Stimulated activated CD4-positive, alpha-beta T cell treated with anti-CD3 and anti-CD28 coated beads, Interleukin-15, amount 100 ng/mL, for 48 hours (primary cell): Measurements from ENCODE around the gene COX18.

Source experiments
- DNase-seq, 2 donors: peaks; one replicate each; pipeline ENCODE4 v3.0.0-alpha.2; 2020; ENCODE audit warnings: low read depth in 2 of 2

Gene COX18

DNA sequence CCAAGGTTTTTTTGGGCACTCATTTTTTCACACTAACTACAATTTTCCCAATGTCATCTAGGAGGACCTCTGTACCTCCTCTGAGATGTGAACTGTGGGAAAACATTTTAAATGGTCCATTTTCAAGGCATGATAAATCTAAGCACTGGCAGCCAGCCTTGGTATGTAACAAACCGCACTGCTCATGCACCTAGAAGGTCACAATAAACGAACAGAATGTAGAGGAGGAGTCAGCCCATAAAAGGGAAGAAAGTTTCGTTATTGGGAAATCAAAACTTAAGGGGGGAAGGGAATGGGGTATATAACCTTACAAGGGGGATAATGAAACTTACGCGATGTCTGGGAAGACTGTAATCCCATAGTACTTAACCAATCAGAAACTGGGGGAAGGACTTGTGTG lies 16.4 kb downstream of the COX18 start:
- no peak for DNase-seq

GRCh38 chr4:73051625-73052024 lies 17.9 kb downstream of the COX18 start:
- no peak for DNase-seq

GRCh38 chr4:73045879-73046278 lies 23.6 kb downstream of the COX18 start:
- DNase-seq: no peak

- no peak for DNase-seq
Observed at GRCh38 chr4:73037057-73037456, 32.5 kb downstream of the COX18 start.

- DNase-seq: no peak
Observed at GRCh38 chr4:73036123-73036522, 33.4 kb downstream of the COX18 start.

GRCh38 chr4:73034896-73035295 lies 34.6 kb downstream of the COX18 start:
- DNase-seq: no peak

- DNase-seq: no peak
Observed at GRCh38 chr4:73028621-73029020, 40.9 kb downstream of the COX18 start.

DNA sequence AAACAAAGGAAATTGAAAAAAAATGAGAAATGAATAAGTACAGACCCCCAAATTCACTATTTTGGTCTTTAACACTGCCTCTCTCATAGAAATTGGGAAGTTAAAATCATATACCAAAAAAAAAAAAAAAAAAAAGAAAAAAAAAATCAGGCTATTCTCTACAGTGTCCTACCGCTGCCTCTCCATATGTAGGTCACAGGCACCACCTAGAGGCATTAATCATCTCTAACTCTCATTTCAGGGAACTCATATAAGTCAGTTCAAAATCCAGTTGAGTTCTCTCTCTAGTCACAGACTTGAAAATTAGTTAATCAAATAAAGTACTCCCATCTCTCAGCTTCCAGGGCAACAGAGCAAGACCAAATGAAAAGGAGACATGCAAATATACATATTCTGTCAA lies 47.9 kb downstream of the COX18 start:
- no peak for DNase-seq

- DNase-seq: no peak
Observed at GRCh38 chr4:73019462-73020047, 50.0 kb downstream of the COX18 start.

- no peak for DNase-seq
Observed at GRCh38 chr4:73018595-73018994, 50.9 kb downstream of the COX18 start.

DNA sequence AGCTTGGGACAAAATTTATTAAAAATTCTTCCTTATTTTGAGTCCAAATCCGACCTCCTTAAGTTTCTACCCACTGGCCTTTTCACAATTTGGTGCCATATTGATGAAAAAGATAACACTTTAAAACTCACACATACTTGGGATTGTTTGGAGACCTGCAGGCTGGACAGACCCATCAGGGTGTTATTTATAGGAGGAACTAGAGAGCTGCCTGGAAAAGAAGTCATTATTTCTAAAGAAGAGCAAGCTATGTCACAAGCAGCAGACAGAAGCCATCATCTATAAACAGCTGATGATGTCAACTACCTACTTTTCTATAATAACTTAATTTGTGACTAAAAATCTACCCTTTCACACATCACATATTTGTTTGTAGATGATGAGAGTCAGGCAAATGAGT lies 56.2 kb downstream of the COX18 start:
- DNase-seq: no peak

GRCh38 chr4:73012673-73013072 lies 56.8 kb downstream of the COX18 start:
- no peak for DNase-seq

DNA sequence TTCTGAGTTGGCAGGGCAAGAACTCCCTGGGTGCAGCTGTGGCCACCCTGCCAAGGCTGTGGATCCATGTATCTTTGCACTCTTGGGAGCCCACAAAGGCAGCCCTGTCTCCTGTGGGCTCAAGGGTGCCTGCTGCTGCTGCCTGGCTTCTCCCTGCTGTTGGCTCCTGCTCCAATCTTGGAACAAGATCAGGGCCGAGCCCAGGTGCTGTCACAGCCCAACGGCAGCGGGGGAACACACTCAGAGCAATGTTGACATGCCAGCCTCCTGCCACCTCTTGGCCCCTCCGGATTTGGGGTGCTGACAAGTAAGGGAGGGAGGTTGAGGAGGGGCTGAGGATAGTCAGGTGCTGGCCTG lies 57.9 kb downstream of the COX18 start:
- DNase-seq: no peak

GRCh38 chr4:73010789-73011628 lies 58.5 kb downstream of the COX18 start:
- DNase-seq: no peak

- no peak for DNase-seq
Observed at GRCh38 chr4:73007526-73008100, 61.9 kb downstream of the COX18 start.

DNA sequence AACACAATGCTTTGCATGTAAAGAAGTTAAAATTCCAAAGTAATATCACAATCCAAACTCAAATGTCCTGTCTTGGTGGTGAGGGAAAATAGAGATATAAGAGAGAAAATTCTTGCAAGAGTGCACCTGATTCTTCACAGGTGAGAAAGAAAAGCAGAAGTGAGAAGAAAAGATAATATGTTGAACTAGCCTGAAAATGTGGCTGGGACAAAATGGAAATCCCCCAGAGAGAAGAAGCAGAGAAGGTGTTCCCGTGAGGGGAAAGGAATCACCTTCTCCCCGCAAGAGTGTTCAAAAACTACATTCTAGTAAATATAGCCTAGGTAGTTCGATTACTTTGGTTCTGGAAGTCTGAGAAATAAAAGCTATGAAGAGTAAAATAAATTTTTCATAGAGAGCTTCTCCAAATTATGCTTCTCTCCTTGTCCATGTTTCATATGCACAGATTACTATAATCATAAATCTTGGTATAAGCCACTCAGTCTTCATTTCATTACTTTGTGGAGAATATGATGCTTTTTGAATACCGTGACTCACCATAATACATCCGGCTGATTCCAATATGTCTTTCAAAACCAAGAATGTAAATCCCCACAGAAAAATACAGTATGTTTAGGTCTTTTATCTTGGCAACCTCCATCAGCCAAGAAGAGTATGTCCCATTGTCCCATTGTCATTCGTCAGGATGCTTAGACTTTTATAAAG lies 63.1 kb downstream of the COX18 start:
- DNase-seq: no peak

DNA sequence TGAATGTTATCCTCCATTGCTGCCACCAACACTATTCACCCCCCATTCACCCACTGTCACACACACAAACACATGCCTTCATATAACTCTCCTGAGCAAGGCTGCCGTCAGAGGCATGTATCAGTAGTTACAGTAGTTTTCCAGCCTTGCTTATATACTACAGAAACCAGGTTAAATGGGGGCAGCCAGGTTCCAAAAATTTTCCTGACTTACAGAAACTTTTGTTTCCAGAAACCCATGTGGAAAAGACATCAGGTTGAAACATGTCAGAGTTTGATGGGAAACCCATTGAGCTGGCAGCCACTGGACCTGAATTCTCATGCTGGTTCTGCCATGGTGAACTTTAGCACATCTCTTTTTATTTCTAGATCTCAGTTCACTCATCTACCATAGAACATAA lies 64.0 kb downstream of the COX18 start:
- no peak for DNase-seq
